HEK293 (cell line): ENCODE measurements around the gene DNAJC3.

Experiments used
- CTCF ChIA-PET: fragments of 350-600 bp; formaldehyde crosslinking; extraction: SDS; loops from one replicate; lab custom pipeline; 2021; ENCODE audit warnings: antibody characterized with exemption; lab: Yijun Ruan, JAX
- POLR2A ChIA-PET: fragments of 300-600 bp; formaldehyde crosslinking; extraction: SDS; loops from one replicate; lab custom pipeline; 2020; ENCODE audit warnings: antibody characterized with exemption, inconsistent platforms; lab: Yijun Ruan, JAX
- H3K27ac ChIP-seq: fragments of 200-500 bp; sonication (Bioruptor generic); 2 replicates; pipeline ENCODE4 v1.5.1; 2014; ENCODE audit warnings: low read depth, low read length, control low read depth, inconsistent platforms; ENCODE audit errors: extremely low read depth
- H3K36me3 ChIP-seq, 2 experiments: fragments of 200-500 bp in 1 of 2; sonication (Bioruptor generic) in 1 of 2; 1 replicate in 1 of 2; 2 replicates in 1 of 2; pipeline ENCODE4 v1.5.1; 2014 to 2017; ENCODE audit warnings: inconsistent platforms in 2 of 2, low read length in 2 of 2; ENCODE audit not compliant: control insufficient read depth in 2 of 2, insufficient read depth in 1 of 2
- H3K4me1 ChIP-seq: fragments of 200-500 bp; sonication (Bioruptor generic); 2 replicates; pipeline ENCODE4 v1.5.1; 2014; ENCODE audit warnings: mild to moderate bottlenecking, low read length, inconsistent platforms; ENCODE audit not compliant: control insufficient read depth, insufficient read depth
- H3K4me3 ChIP-seq: 2 replicates; pipeline ENCODE4 v1.5.1; 2011; ENCODE audit warnings: low read depth, mild to moderate bottlenecking, control low read depth, low read length, moderate library complexity
- H3K9me3 ChIP-seq: fragments of 200-500 bp; sonication (Bioruptor generic); 2 replicates; pipeline ENCODE4 v1.5.1; 2014; ENCODE audit warnings: low read depth, low read length, inconsistent platforms; ENCODE audit not compliant: control insufficient read depth, insufficient read depth
- GLIS2 ChIP-seq: fragments of 450-650 bp; formaldehyde crosslinking; IDR thresholded peaks from 2 replicates; pipeline ENCODE4 v1.5.1; 2016; ENCODE audit warnings: missing biosample characterization, missing genetic modification characterization
- KLF1 ChIP-seq: fragments of 450-650 bp; formaldehyde crosslinking; IDR thresholded peaks from 2 replicates; pipeline ENCODE4 v1.5.1; 2016; ENCODE audit warnings: missing biosample characterization, missing genetic modification characterization
- KLF9 ChIP-seq: fragments of 450-650 bp; formaldehyde crosslinking; IDR thresholded peaks from 2 replicates; pipeline ENCODE4 v1.5.1; 2016; ENCODE audit warnings: missing biosample characterization, missing genetic modification characterization, low read depth
- MEIS1 ChIP-seq: sonication (generic); formaldehyde crosslinking; IDR thresholded peaks from 2 replicates; pipeline ENCODE4 v1.8.1; 2022; ENCODE audit warnings: missing genetic modification reagents, mild to moderate bottlenecking, borderline replicate concordance
- PRDM2 ChIP-seq: fragments of 450-650 bp; formaldehyde crosslinking; IDR thresholded peaks from 2 replicates; pipeline ENCODE4 v1.5.1; 2016; ENCODE audit warnings: missing biosample characterization, missing genetic modification characterization, borderline replicate concordance
- SP7 ChIP-seq: fragments of 450-650 bp; formaldehyde crosslinking; IDR thresholded peaks from 2 replicates; pipeline ENCODE4 v1.5.1; 2016; ENCODE audit warnings: missing biosample characterization, missing genetic modification characterization
- TRIM28 ChIP-seq: IDR thresholded peaks from 2 replicates; pipeline ENCODE4 v1.6.1; 2011; ENCODE audit warnings: low read length, control low read depth, borderline replicate concordance
- ZNF138 ChIP-seq: fragments of 450-650 bp; formaldehyde crosslinking; IDR thresholded peaks from 2 replicates; pipeline ENCODE4 v1.5.1; 2016; ENCODE audit warnings: missing biosample characterization, missing genetic modification characterization, borderline replicate concordance
- ZNF24 ChIP-seq: fragments of 450-650 bp; formaldehyde crosslinking; IDR thresholded peaks from 2 replicates; pipeline ENCODE4 v1.5.1; 2016; ENCODE audit warnings: missing biosample characterization, missing genetic modification characterization
- ZNF311 ChIP-seq: fragments of 450-650 bp; formaldehyde crosslinking; IDR thresholded peaks from 2 replicates; pipeline ENCODE4 v1.5.1; 2017; ENCODE audit warnings: missing biosample characterization, missing genetic modification characterization, borderline replicate concordance
- ZNF341 ChIP-seq: fragments of 450-650 bp; formaldehyde crosslinking; IDR thresholded peaks from 2 replicates; pipeline ENCODE4; 2016; ENCODE audit warnings: low read depth, missing biosample characterization, missing genetic modification characterization
- ZNF501 ChIP-seq: fragments of 450-650 bp; formaldehyde crosslinking; IDR thresholded peaks from 2 replicates; pipeline ENCODE4 v1.5.1; 2016; ENCODE audit warnings: missing biosample characterization, missing genetic modification characterization
- ZNF549 ChIP-seq: fragments of 450-650 bp; IDR thresholded peaks from 2 replicates; pipeline ENCODE4 v1.5.1; 2018; ENCODE audit warnings: missing biosample characterization, missing genetic modification characterization, mild to moderate bottlenecking, inconsistent platforms, moderate library complexity
- ZNF596 ChIP-seq: fragments of 450-650 bp; IDR thresholded peaks from 2 replicates; pipeline ENCODE4 v1.5.0; 2018; ENCODE audit warnings: missing biosample characterization, mild to moderate bottlenecking, missing genetic modification characterization, moderate library complexity
- ZNF610 ChIP-seq: fragments of 450-650 bp; formaldehyde crosslinking; IDR thresholded peaks from 2 replicates; pipeline ENCODE4 v1.5.1; 2016; ENCODE audit warnings: missing biosample characterization, missing genetic modification characterization, borderline replicate concordance
- ZNF654 ChIP-seq: fragments of 450-650 bp; formaldehyde crosslinking; IDR thresholded peaks from 2 replicates; pipeline ENCODE4 v1.5.1; 2016; ENCODE audit warnings: low read depth, missing biosample characterization, missing genetic modification characterization
- ZNF660 ChIP-seq: fragments of 450-650 bp; IDR thresholded peaks from 2 replicates; pipeline ENCODE4 v1.5.1; 2018; ENCODE audit warnings: missing biosample characterization, mild to moderate bottlenecking, missing genetic modification characterization
- ZNF664 ChIP-seq: fragments of 450-650 bp; formaldehyde crosslinking; IDR thresholded peaks from 2 replicates; pipeline ENCODE4 v1.5.1; 2016; ENCODE audit warnings: missing biosample characterization, missing genetic modification characterization
- ZNF692 ChIP-seq: fragments of 450-650 bp; formaldehyde crosslinking; IDR thresholded peaks from 2 replicates; pipeline ENCODE4 v1.5.1; 2016; ENCODE audit warnings: missing biosample characterization, missing genetic modification characterization
- ZNF777 ChIP-seq: fragments of 450-650 bp; formaldehyde crosslinking; IDR thresholded peaks from 2 replicates; pipeline ENCODE4 v1.5.1; 2017; ENCODE audit warnings: missing biosample characterization, missing genetic modification characterization, borderline replicate concordance
- ZNF843 ChIP-seq: fragments of 450-650 bp; formaldehyde crosslinking; IDR thresholded peaks from 2 replicates; pipeline ENCODE4 v1.5.1; 2016; ENCODE audit warnings: missing biosample characterization, missing genetic modification characterization
- ZSCAN30 ChIP-seq: fragments of 450-650 bp; IDR thresholded peaks from 2 replicates; pipeline ENCODE4 v1.5.1; 2018; ENCODE audit warnings: missing biosample characterization, mild to moderate bottlenecking, missing genetic modification characterization, moderate library complexity
- TF ChIP-seq, protein P1 (sequence below): fragments of 450-650 bp; formaldehyde crosslinking; IDR thresholded peaks from 2 replicates; pipeline ENCODE4 v1.5.1; 2017; ENCODE audit warnings: missing biosample characterization, missing genetic modification characterization
- TF ChIP-seq, protein P2 (sequence below): fragments of 450-650 bp; IDR thresholded peaks from 2 replicates; pipeline ENCODE4 v1.5.1; 2018; ENCODE audit warnings: missing biosample characterization, mild to moderate bottlenecking, missing genetic modification characterization

DNAJC3 gene

DNA sequence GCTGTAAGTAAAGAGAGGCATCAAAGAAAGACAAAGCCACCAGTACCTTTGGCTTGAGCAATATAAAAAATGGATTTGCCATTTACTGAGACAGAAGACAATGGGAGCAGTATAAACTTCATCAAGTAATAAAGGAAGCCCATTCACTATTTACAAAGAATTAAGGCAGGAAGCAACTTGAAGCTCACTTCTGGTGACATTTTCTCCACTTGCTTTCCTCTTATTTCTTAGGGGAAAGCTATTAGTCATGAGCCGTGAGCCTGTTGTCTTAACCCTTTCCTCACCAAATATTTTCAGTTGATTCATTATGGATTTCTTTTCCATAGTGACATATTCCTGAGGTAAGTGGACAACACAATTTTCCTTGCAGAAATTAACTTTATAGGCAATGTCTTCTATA, 156.8 kb downstream of the DNAJC3 start:
- H3K4me3 ChIP-seq: no peak overlapping the region
- H3K36me3 ChIP-seq: no peaks in the 10 kb centered on the region
- ChIA-PET POLR2A (interaction anchor here (1.1 to 1.4 kb wide), 2 partner anchors 157 to 210 kb away, joined by 3 to 4 read pairs; partner anchors contain the start of gene DNAJC3), CTCF (interaction anchor here (0.6 to 4.9 kb wide), 42 partner anchors 9 to 1216 kb away, joined by 3 to 90 read pairs (median 4); partner anchors contain the start of gene DZIP1)
- no peak overlapping the region for H3K27ac ChIP-seq
- no peak for TF ChIP-seq ZNF24 (tag by site-specific recombination)
- H3K4me1 ChIP-seq: no peaks in the 10 kb centered on the region
- no peaks in the 10 kb centered on the region for H3K9me3 ChIP-seq

DNA sequence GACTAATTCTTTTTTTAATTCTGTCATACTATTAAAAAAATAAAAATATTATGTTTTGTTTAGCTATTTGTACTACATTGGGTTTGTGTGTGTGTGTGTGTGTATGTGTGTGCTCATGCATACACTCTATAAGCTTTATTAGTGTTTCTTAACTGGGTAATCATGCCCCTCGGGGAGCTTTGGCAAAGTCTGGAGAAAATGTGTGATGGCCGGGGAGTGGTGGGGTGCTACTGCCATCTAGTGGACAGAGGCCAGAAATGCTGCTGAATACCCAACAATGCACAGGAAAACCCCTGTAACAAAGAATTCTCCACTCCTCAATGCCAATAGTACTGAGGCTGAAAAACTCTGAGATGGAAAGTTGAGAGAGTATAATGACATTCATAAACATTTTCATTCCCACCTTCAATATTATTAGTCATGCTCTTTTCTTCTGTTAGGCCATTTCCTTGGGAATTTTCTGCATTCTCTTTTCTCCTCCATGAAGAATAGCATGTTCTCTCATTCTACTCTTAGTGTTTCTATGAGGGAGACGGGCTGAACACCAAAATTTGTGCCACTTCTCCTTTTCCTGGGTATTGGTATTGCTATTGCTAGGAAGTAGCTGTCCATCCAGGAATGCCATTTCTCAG, 157.3 kb downstream of the DNAJC3 start:
- Histone ChIP-seq H3K9me3 (no peaks in the 10 kb centered on the region), H3K27ac (no peak overlapping the region), H3K36me3 (no peaks in the 10 kb centered on the region), H3K4me3 (no peak overlapping the region), H3K4me1 (no peaks in the 10 kb centered on the region)
- POLR2A ChIA-PET: interaction anchor here (1.1 to 1.4 kb wide), 2 partner anchors 158 to 210 kb away, joined by 3 to 4 read pairs; partner anchors contain the start of gene DNAJC3
- CTCF ChIA-PET: interaction anchor here (0.5 to 4.9 kb wide), 45 partner anchors 9 to 1217 kb away, joined by 3 to 90 read pairs (median 4); partner anchors contain the start of gene DZIP1
- TF ChIP-seq ZSCAN30 (tag by site-specific recombination) (peak; percentile 45; the same call in 1 of the 2 replicates), ZNF660 (peak; percentile 87), ZNF549 (no peak), GLIS2 (tag by site-specific recombination) (no peak), MEIS1 (CRISPR knock-in tag) (no peak), SP7 (tag by site-specific recombination) (0 out of 2 replicates have a peak, but pooled peaks have one; percentile 38), ZNF654 (peak; percentile 95), ZNF692 (peak; percentile 52), ZNF777 (tag by site-specific recombination) (no peak), KLF9 (tag by site-specific recombination) (no peak), ZNF843 (tag by site-specific recombination) (no peak), TRIM28 (no peak), ZNF596 (tag by site-specific recombination) (no peak), ZNF341 (no peak), KLF1 (tag by site-specific recombination) (no peak), PRDM2 (tag by site-specific recombination) (no peak), ZNF664 (no peak), ZNF610 (tag by site-specific recombination) (no peak), ZNF501 (tag by site-specific recombination) (0 out of 2 replicates have a peak, but pooled peaks have one; percentile 27), ZNF311 (tag by site-specific recombination) (no peak), ZNF138 (no peak)
- TF ChIP-seq, protein P1, sequence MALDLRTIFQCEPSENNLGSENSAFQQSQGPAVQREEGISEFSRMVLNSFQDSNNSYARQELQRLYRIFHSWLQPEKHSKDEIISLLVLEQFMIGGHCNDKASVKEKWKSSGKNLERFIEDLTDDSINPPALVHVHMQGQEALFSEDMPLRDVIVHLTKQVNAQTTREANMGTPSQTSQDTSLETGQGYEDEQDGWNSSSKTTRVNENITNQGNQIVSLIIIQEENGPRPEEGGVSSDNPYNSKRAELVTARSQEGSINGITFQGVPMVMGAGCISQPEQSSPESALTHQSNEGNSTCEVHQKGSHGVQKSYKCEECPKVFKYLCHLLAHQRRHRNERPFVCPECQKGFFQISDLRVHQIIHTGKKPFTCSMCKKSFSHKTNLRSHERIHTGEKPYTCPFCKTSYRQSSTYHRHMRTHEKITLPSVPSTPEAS (tag by site-specific recombination): peak; percentile 75
- TF ChIP-seq, protein P2, sequence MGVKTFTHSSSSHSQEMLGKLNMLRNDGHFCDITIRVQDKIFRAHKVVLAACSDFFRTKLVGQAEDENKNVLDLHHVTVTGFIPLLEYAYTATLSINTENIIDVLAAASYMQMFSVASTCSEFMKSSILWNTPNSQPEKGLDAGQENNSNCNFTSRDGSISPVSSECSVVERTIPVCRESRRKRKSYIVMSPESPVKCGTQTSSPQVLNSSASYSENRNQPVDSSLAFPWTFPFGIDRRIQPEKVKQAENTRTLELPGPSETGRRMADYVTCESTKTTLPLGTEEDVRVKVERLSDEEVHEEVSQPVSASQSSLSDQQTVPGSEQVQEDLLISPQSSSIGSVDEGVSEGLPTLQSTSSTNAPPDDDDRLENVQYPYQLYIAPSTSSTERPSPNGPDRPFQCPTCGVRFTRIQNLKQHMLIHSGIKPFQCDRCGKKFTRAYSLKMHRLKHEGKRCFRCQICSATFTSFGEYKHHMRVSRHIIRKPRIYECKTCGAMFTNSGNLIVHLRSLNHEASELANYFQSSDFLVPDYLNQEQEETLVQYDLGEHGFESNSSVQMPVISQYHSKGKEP: peak; percentile 55; the same call in 1 of the 2 replicates
